ENCODE data around the gene CALN1. TPM values are rescaled to one million over a fixed set of nuclear protein-coding genes. Genes with fewer than 3 reads are reported as not detected.

Gene CALN1
- polyA plus RNA-seq, 3 donors, result under 0.01 TPM; not detected in 2

DNA sequence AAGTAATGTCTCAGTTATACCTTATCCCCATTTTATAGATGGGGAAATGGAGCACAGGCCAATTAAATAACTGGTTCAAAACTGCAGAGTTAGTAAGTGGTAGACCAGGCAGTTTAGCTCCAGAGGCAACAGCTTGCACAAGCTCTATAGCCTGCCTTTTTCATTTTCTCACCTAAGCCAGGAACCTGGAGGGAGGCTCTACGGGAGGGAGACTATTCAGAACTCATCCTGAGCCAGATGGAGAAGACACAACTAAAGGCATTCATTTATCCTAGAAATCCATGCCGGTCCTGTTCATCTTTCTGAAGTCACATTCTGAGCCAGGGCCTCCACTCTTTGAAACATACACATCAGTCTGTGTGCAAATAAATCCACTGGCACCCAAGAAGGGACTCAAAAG is 103.2 kb downstream of the CALN1 start:
- TF ChIP-seq CTCF (IDR thresholded peaks at IDR 0.05), result no peak
- H3K9ac ChIP-seq (ENCODE audit: insufficient read depth, low read length, poor library complexity, severe bottlenecking), result no peak overlapping the region
- Mint-ChIP-seq H3K4me1 (no peaks in the 10 kb centered on the region), H3K27ac (no peak overlapping the region), H3K36me3 (no peaks in the 10 kb centered on the region), H3K27me3 (ENCODE audit: low read depth in 3 of 3) (peaks cover 0 to 2% (median 0%) of the 10 kb centered on the region in 3 donors), H3K4me3 (no peak overlapping the region), H3K9me3 (no peaks in the 10 kb centered on the region)
- DNase-seq, result no peak
- 92% methylated on average over 2 of the region's 2 CpGs for WGBS (ENCODE audit: insufficient coverage)
- no peaks in the 10 kb centered on the region for H3K9me3 ChIP-seq (replicated peaks in 1 of 2; ENCODE audit: control insufficient read depth in 1 of 2, insufficient read depth in 1 of 2, low read length in 2 of 2)
- no peak overlapping the region for H3K27ac ChIP-seq (ENCODE audit: low read depth in 1 of 2, low read length in 2 of 2)
- no peaks in the 10 kb centered on the region for H4K20me1 ChIP-seq (ENCODE audit: insufficient read depth, low read length)
- intact Hi-C loops (cut with micrococcal nuclease), result no loop called here
- no peak overlapping the region for H3K4me2 ChIP-seq (replicated peaks; ENCODE audit: extremely low read depth, low read length, poor library complexity, severe bottlenecking)
- no peaks in the 10 kb centered on the region for H3K36me3 ChIP-seq (replicated peaks in 1 of 2; ENCODE audit: control insufficient read depth in 1 of 2, insufficient read depth in 2 of 2, low read length in 2 of 2)
- no peaks in the 10 kb centered on the region for H3K79me2 ChIP-seq (ENCODE audit: insufficient read depth, low read length)
- H3K4me3 ChIP-seq (replicated peaks in 1 of 3; ENCODE audit: low read depth in 2 of 3, low read length in 3 of 3), result no peak overlapping the region
- no peak overlapping the region for H2AFZ ChIP-seq (ENCODE audit: insufficient read depth, low read depth, low read length, poor library complexity, severe bottlenecking)
- no peaks in the 10 kb centered on the region for H3K4me1 ChIP-seq (ENCODE audit: control insufficient read depth in 1 of 2, insufficient read depth in 2 of 2, low read length in 2 of 2)
- no peaks in the 10 kb centered on the region for H3K27me3 ChIP-seq (ENCODE audit: control insufficient read depth in 2 of 2, insufficient read depth in 2 of 2, low read length in 2 of 2)

DNA sequence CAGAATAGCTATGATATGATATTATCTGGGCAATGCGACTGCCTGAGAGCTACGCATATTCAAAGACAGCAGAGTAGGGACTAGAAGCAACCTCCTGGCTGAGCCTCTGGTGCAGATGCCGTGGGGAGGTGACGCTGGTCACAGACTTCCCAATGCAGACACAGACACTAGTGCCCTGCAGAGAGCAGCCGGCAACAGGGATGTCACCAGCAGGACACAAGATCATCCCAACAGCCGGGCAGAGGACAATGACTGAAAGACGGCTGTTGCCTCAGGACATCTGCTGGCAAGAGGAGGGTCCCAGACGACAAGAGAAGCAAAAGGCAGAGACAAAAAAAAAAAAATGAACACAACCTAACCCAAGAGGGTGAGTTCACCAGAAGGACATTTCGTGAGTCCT is 104.6 kb downstream of the CALN1 start:
- Histone ChIP-seq H3K4me2 (replicated peaks; ENCODE audit: extremely low read depth, low read length, poor library complexity, severe bottlenecking) (no peak overlapping the region), H3K4me1 (ENCODE audit: control insufficient read depth in 1 of 2, insufficient read depth in 2 of 2, low read length in 2 of 2) (no peaks in the 10 kb centered on the region), H3K9me3 (replicated peaks in 1 of 2; ENCODE audit: control insufficient read depth in 1 of 2, insufficient read depth in 1 of 2, low read length in 2 of 2) (no peaks in the 10 kb centered on the region), H2AFZ (ENCODE audit: insufficient read depth, low read depth, low read length, poor library complexity, severe bottlenecking) (no peak overlapping the region), H3K79me2 (ENCODE audit: insufficient read depth, low read length) (no peaks in the 10 kb centered on the region), H3K9ac (ENCODE audit: insufficient read depth, low read length, poor library complexity, severe bottlenecking) (no peak overlapping the region), H3K4me3 (replicated peaks in 1 of 3; ENCODE audit: low read depth in 2 of 3, low read length in 3 of 3) (no peak overlapping the region), H4K20me1 (ENCODE audit: insufficient read depth, low read length) (no peaks in the 10 kb centered on the region), H3K36me3 (replicated peaks in 1 of 2; ENCODE audit: control insufficient read depth in 1 of 2, insufficient read depth in 2 of 2, low read length in 2 of 2) (no peaks in the 10 kb centered on the region), H3K27ac (ENCODE audit: low read depth in 1 of 2, low read length in 2 of 2) (no peak overlapping the region), H3K27me3 (ENCODE audit: control insufficient read depth in 2 of 2, insufficient read depth in 2 of 2, low read length in 2 of 2) (no peaks in the 10 kb centered on the region)
- no peaks in the 10 kb centered on the region for H3K4me1 Mint-ChIP-seq
- WGBS (ENCODE audit: insufficient coverage), result 88% methylated on average over 7 of the region's 9 CpGs
- no peaks in the 10 kb centered on the region for H3K36me3 Mint-ChIP-seq
- no peak for DNase-seq
- H3K4me3 Mint-ChIP-seq, result no peak overlapping the region
- no peaks in the 10 kb centered on the region for H3K9me3 Mint-ChIP-seq
- peaks cover 0 to 2% (median 0%) of the 10 kb centered on the region in 3 donors for H3K27me3 Mint-ChIP-seq (ENCODE audit: low read depth in 3 of 3)
- no peak overlapping the region for H3K27ac Mint-ChIP-seq
- TF ChIP-seq CTCF (IDR thresholded peaks at IDR 0.05), result no peak
- intact Hi-C loops (cut with micrococcal nuclease), result no loop called here

Measured in CD14-positive monocyte (primary cell).